ENCODE data around the gene CCDC12.

The CCDC12 gene

DNA sequence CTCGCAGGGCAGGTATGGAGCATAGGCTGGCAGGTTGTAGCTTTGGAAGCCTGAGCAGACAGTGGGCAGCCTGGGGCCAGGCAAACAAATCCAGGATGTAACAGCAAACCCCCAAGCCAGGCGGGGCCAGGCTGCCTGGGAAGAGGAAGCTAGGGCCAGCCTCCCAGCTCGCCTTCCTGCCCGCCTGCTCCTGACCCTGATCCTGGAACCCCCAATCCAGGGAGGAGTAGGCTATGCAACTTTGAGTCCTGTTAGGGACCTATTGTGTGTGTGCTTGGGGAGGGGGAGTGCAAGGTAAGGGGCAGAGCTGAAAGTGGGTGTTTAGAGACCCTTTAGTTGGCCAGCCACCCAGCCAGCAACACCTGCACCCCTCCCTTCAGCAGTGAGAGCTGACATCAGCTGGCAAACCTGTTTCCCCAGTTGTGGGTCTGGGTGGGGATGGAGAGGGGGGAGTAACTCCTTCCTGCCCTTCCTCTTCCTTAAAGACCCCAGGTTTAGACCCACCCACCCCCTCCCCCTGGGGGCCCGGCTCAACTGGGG lies 5.5 kb upstream of the CCDC12 start:
- H2BK15ac ChIP-seq (replicated peaks; ENCODE audit: low read depth), result no peak overlapping the region
- no peaks in the 10 kb centered on the region for H3K27me3 ChIP-seq (ENCODE audit: insufficient read depth, low read length, poor library complexity)
- no peak overlapping the region for H2BK120ac ChIP-seq (ENCODE audit: low read depth, low read length)
- no peaks in the 10 kb centered on the region for H3K36me3 ChIP-seq (ENCODE audit: control insufficient read depth, insufficient read depth, low read length)
- no peak overlapping the region for H3K18ac ChIP-seq (ENCODE audit: low read length)
- H3K4me2 ChIP-seq (ENCODE audit: low read length), result peak overlapping the region; percentile 33
- no peak overlapping the region for H2AK5ac ChIP-seq (ENCODE audit: low read length)
- peaks cover 3% of the 10 kb centered on the region for H3K79me1 ChIP-seq (ENCODE audit: low read length)
- no peak overlapping the region for H3K9ac ChIP-seq (ENCODE audit: low read length)
- H3K4ac ChIP-seq (ENCODE audit: low read depth, low read length), result no peak overlapping the region
- WGBS (ENCODE audit: extremely low coverage, insufficient coverage, low lambda C conversion rate), result no CpG with 5 or more reads among the region's 5 CpGs
- H3K56ac ChIP-seq (ENCODE audit: low read length), result peak overlapping the region; percentile 38
- no peak overlapping the region for H3K4me3 ChIP-seq (ENCODE audit: low read length)
- H3K79me2 ChIP-seq (ENCODE audit: control insufficient read depth, insufficient read depth, low read length), result no peaks in the 10 kb centered on the region
- no peak overlapping the region for H3K27ac ChIP-seq (ENCODE audit: low read depth, low read length)
- no peak overlapping the region for H3K23ac ChIP-seq (ENCODE audit: low read length)
- no peak overlapping the region for H2BK5ac ChIP-seq (ENCODE audit: low read length)
- no peak overlapping the region for H4K5ac ChIP-seq (ENCODE audit: low read length)
- no peak overlapping the region for H4K8ac ChIP-seq (ENCODE audit: low read depth, low read length)
- DNase-seq, result peak; percentile 84
- H3K4me1 ChIP-seq (ENCODE audit: control insufficient read depth, low read depth, low read length), result peaks cover 5% of the 10 kb centered on the region

GRCh38 chr3:46979958-46980497 lies 3.5 kb upstream of the CCDC12 start:
- Histone ChIP-seq H3K56ac (ENCODE audit: low read length) (peak overlapping the region; percentile 81), H3K4ac (ENCODE audit: low read depth, low read length) (no peak overlapping the region), H2AK5ac (ENCODE audit: low read length) (no peak overlapping the region), H3K79me2 (ENCODE audit: control insufficient read depth, insufficient read depth, low read length) (peaks cover 10% of the 10 kb centered on the region), H3K27me3 (ENCODE audit: insufficient read depth, low read length, poor library complexity) (no peaks in the 10 kb centered on the region), H3K18ac (ENCODE audit: low read length) (peak overlapping the region; percentile 41), H3K9ac (ENCODE audit: low read length) (peak overlapping the region; percentile 71), H2BK5ac (ENCODE audit: low read length) (no peak overlapping the region), H4K5ac (ENCODE audit: low read length) (no peak overlapping the region), H2BK120ac (ENCODE audit: low read depth, low read length) (no peak overlapping the region), H2BK15ac (replicated peaks; ENCODE audit: low read depth) (no peak overlapping the region), H4K8ac (ENCODE audit: low read depth, low read length) (peak overlapping the region; percentile 43), H3K23ac (ENCODE audit: low read length) (no peak overlapping the region), H3K27ac (ENCODE audit: low read depth, low read length) (no peak overlapping the region), H3K79me1 (ENCODE audit: low read length) (peaks cover 3% of the 10 kb centered on the region), H3K36me3 (ENCODE audit: control insufficient read depth, insufficient read depth, low read length) (no peaks in the 10 kb centered on the region), H3K4me1 (ENCODE audit: control insufficient read depth, low read depth, low read length) (peaks cover 4% of the 10 kb centered on the region), H3K4me3 (ENCODE audit: low read length) (peak overlapping the region; percentile 25), H3K4me2 (ENCODE audit: low read length) (peak overlapping the region; percentile 72)
- DNase-seq, result no peak
- no CpG with 5 or more reads among the region's 40 CpGs for WGBS (ENCODE audit: extremely low coverage, insufficient coverage, low lambda C conversion rate)

GRCh38 chr3:46978985-46979944 lies 2.7 kb upstream of the CCDC12 start, which contains the start of gene NBEAL2:
Gene NBEAL2 (plus strand): TSS chr3:46979666. CDS start chr3:46979862, 196 bp downstream.
- peak; percentile 96 for DNase-seq
- peak within 1 kb of the TSS; percentile 100 for H3K4me2 ChIP-seq (ENCODE audit: low read length)

DNA sequence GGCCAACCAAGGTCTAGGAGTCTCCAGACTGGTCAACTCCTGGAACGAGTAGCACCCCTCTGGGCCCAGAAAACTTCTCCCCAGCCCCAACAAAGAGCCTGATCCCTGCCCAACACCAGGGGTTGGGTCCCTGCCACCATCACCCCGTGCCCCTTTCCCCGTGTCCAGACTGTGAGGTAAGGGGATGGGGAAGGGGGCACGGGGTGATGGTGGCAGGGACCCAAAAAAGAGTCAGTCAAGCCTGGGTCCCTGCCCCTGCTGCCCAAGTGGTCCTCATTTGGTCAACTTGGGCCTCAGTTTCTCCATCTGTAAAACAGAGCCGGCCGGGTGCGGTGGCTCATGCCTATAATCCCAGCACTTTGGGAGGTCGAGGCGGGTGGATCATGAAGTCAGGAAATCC lies 1.8 kb upstream of the CCDC12 start:
- no peaks in the 10 kb centered on the region for H3K27me3 ChIP-seq (ENCODE audit: insufficient read depth, low read length, poor library complexity)
- H3K4me2 ChIP-seq (ENCODE audit: low read length), result no peak overlapping the region
- peaks cover 4% of the 10 kb centered on the region for H3K4me1 ChIP-seq (ENCODE audit: control insufficient read depth, low read depth, low read length)
- H2BK5ac ChIP-seq (ENCODE audit: low read length), result no peak overlapping the region
- no peak overlapping the region for H3K9ac ChIP-seq (ENCODE audit: low read length)
- H3K27ac ChIP-seq (ENCODE audit: low read depth, low read length), result no peak overlapping the region
- no peak overlapping the region for H2AK5ac ChIP-seq (ENCODE audit: low read length)
- H3K36me3 ChIP-seq (ENCODE audit: control insufficient read depth, insufficient read depth, low read length), result no peaks in the 10 kb centered on the region
- H4K8ac ChIP-seq (ENCODE audit: low read depth, low read length), result no peak overlapping the region
- no peak overlapping the region for H4K5ac ChIP-seq (ENCODE audit: low read length)
- H3K79me1 ChIP-seq (ENCODE audit: low read length), result peaks cover 7% of the 10 kb centered on the region
- no peak overlapping the region for H3K18ac ChIP-seq (ENCODE audit: low read length)
- H3K4me3 ChIP-seq (ENCODE audit: low read length), result no peak overlapping the region
- H3K56ac ChIP-seq (ENCODE audit: low read length), result peak overlapping the region; percentile 12
- no CpG with 5 or more reads among the region's 9 CpGs for WGBS (ENCODE audit: extremely low coverage, insufficient coverage, low lambda C conversion rate)
- H2BK15ac ChIP-seq (replicated peaks; ENCODE audit: low read depth), result no peak overlapping the region
- no peak for DNase-seq
- peaks cover 25% of the 10 kb centered on the region for H3K79me2 ChIP-seq (ENCODE audit: control insufficient read depth, insufficient read depth, low read length)
- H2BK120ac ChIP-seq (ENCODE audit: low read depth, low read length), result no peak overlapping the region
- no peak overlapping the region for H3K23ac ChIP-seq (ENCODE audit: low read length)
- H3K4ac ChIP-seq (ENCODE audit: low read depth, low read length), result no peak overlapping the region

More at GRCh38 chr3:46978985-46979944, 2.7 kb upstream of the CCDC12 start, which contains the start of gene NBEAL2:
- H3K18ac ChIP-seq (ENCODE audit: low read length), result peak within 1 kb of the TSS; percentile 41
- H2BK120ac ChIP-seq (ENCODE audit: low read depth, low read length), result no peak within 1 kb of the TSS
- no peaks in the 10 kb centered on the region for H3K36me3 ChIP-seq (ENCODE audit: control insufficient read depth, insufficient read depth, low read length)
- peak within 1 kb of the TSS; percentile 59 for H3K23ac ChIP-seq (ENCODE audit: low read length)
- peak within 1 kb of the TSS; percentile 77 for H3K9ac ChIP-seq (ENCODE audit: low read length)
- peak within 1 kb of the TSS; percentile 81 for H4K5ac ChIP-seq (ENCODE audit: low read length)
- no peak within 1 kb of the TSS for H2BK15ac ChIP-seq (replicated peaks; ENCODE audit: low read depth)
- peaks cover 17% of the 10 kb centered on the region for H3K79me2 ChIP-seq (ENCODE audit: control insufficient read depth, insufficient read depth, low read length)
- H3K27me3 ChIP-seq (ENCODE audit: insufficient read depth, low read length, poor library complexity), result no peaks in the 10 kb centered on the region
- peak within 1 kb of the TSS; percentile 85 for H2AK5ac ChIP-seq (ENCODE audit: low read length)
- peak within 1 kb of the TSS; percentile 0 for H3K27ac ChIP-seq (ENCODE audit: low read depth, low read length)
- peaks cover 4% of the 10 kb centered on the region for H3K4me1 ChIP-seq (ENCODE audit: control insufficient read depth, low read depth, low read length)
- peak within 1 kb of the TSS; percentile 77 for H3K4me3 ChIP-seq (ENCODE audit: low read length)
- H3K4ac ChIP-seq (ENCODE audit: low read depth, low read length), result peak within 1 kb of the TSS; percentile 28
- H4K8ac ChIP-seq (ENCODE audit: low read depth, low read length), result peak within 1 kb of the TSS; percentile 43
- no CpG with 5 or more reads among the region's 73 CpGs for WGBS (ENCODE audit: extremely low coverage, insufficient coverage, low lambda C conversion rate)
- peak within 1 kb of the TSS; percentile 96 for H3K56ac ChIP-seq (ENCODE audit: low read length)
- peak within 1 kb of the TSS; percentile 39 for H2BK5ac ChIP-seq (ENCODE audit: low read length)
- peaks cover 7% of the 10 kb centered on the region for H3K79me1 ChIP-seq (ENCODE audit: low read length)

- Histone ChIP-seq H3K23ac (ENCODE audit: low read length) (no peak overlapping the region), H3K4me3 (ENCODE audit: low read length) (no peak overlapping the region), H3K27ac (ENCODE audit: low read depth, low read length) (no peak overlapping the region), H3K4ac (ENCODE audit: low read depth, low read length) (no peak overlapping the region), H2BK15ac (replicated peaks; ENCODE audit: low read depth) (no peak overlapping the region), H3K4me2 (ENCODE audit: low read length) (no peak overlapping the region), H2AK5ac (ENCODE audit: low read length) (peak overlapping the region; percentile 78), H2BK120ac (ENCODE audit: low read depth, low read length) (no peak overlapping the region), H2BK5ac (ENCODE audit: low read length) (no peak overlapping the region), H3K9ac (ENCODE audit: low read length) (no peak overlapping the region), H3K79me1 (ENCODE audit: low read length) (peaks cover 7% of the 10 kb centered on the region), H3K27me3 (ENCODE audit: insufficient read depth, low read length, poor library complexity) (no peaks in the 10 kb centered on the region), H4K5ac (ENCODE audit: low read length) (no peak overlapping the region), H3K36me3 (ENCODE audit: control insufficient read depth, insufficient read depth, low read length) (no peaks in the 10 kb centered on the region), H4K8ac (ENCODE audit: low read depth, low read length) (no peak overlapping the region), H3K79me2 (ENCODE audit: control insufficient read depth, insufficient read depth, low read length) (peaks cover 28% of the 10 kb centered on the region), H3K4me1 (ENCODE audit: control insufficient read depth, low read depth, low read length) (peaks cover 4% of the 10 kb centered on the region), H3K18ac (ENCODE audit: low read length) (no peak overlapping the region), H3K56ac (ENCODE audit: low read length) (peak overlapping the region; percentile 12)
- WGBS (ENCODE audit: extremely low coverage, insufficient coverage, low lambda C conversion rate), result no CpG with 5 or more reads among the region's 5 CpGs
- DNase-seq, result no peak
Observed at GRCh38 chr3:46977811-46978195, 1.3 kb upstream of the CCDC12 start.

All from mesendoderm (in vitro differentiated cells).